Heart left ventricle (tissue), 13 donors: Measurements from ENCODE around the gene OXGR1.

ENCODE experiments used
- CTCF ChIP-seq, 12 donors: fragments of 200-600 bp; sonication (generic) in 4 of 12; IDR thresholded peaks; one replicate each; pipeline versions ENCODE4 v1.5.0 to v1.8.0; 2018 to 2022; ENCODE audit warnings: antibody characterized with exemption in 12 of 12, mild to moderate bottlenecking in 5 of 12
- POLR2A ChIP-seq, 2 donors: fragments of 450-650 bp; IDR thresholded peaks; one replicate each; pipeline ENCODE4 v1.6.1; 2017; ENCODE audit warnings: antibody characterized with exemption in 2 of 2, mild to moderate bottlenecking in 2 of 2, moderate library complexity in 2 of 2
- donor health status: ischemic (EF 13 %, LVEDD 7.1; RV severe dilation, severe dysfunction).
- donor health status: DM: no; HTN: yes; CAD: no.
- donor health status: DM: no; HTN: no; CAD: no.
- donor health status: ischemic (EF 25% LVEDD 6.9; RV normal size, moderate dysfunction).
- donor health status: ischemic (EF 25% LVEDD 5.7; RV mildly dilated, moderate dysfunction).
- donor health status: ischemic (EF 35%, LVEDD 5.7; RV mildly dilated, moderate dysfunction).
- donor health status: nonischemic (EF 11% LVEDD 7.7; RV severe dilation, severe dysfunction).
- donor health status: DM: yes; HTN: yes; CAD: no.
- donor health status: PGD.
- donor health status: ischemic (EF 29% LVEDD 5.4; RV normal size, mild dysfunction).
- donor health status: nonischemic (EF 23%, LVEDD 6.1; RV moderate dilation, normal function).

- TF ChIP-seq CTCF (IDR thresholded peaks at IDR 0.05) (no peak), POLR2A (IDR thresholded peaks at IDR 0.05) (no peak)
These were observed 32.4 kb upstream of the OXGR1 start for GRCh38 chr13:97026531-97027161.
